GM18907 (cell line): ENCODE results near the gene IFNK.

Experiments
- ATAC-seq: cut with Tn5 transposase; IDR thresholded peaks from one replicate; pipeline ENCODE4 v1.9.1; 2021; ENCODE audit warnings: mild to moderate bottlenecking, moderate library complexity; ENCODE audit not compliant: unreplicated experiment

IFNK gene

DNA sequence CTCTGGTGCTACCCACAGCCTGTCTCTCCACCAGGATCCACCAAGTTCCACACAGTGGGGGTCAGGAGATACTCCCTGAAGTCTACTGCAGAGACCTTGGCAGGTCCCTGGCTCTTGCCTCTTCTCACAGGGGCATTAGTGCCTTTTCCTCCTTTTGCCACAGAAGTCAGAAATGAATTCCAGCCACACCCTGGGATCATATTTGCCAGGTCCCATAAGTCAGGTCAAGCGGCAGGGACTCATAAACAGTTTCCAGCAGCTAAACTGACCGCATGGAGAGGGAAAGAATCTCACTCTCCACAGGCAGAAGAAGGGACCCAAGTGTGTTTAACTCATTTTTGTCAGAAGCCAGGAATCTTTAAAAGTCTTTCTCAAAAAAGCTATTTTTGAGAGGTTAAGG lies 13.3 kb upstream of the IFNK start:
- no peak for ATAC-seq

DNA sequence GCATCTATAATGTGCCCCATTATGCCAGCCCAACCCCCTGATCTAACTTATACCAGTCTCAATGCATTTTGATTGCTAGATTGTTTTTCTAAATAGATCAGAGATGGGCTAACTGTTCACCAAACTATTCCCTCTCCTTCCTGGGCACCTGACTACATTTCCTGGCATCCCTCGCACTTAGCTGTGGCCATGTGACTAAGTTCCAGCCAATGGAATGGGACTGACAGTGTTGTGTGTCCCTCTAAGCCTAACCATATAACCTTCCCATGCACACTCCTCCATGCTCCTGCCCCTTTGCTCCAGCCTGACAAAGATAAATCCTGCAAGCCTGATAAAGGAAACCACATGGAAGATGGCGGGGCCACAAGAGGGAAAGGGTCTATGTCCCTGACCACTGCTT lies 12.3 kb upstream of the IFNK start:
- no peak for ATAC-seq

DNA sequence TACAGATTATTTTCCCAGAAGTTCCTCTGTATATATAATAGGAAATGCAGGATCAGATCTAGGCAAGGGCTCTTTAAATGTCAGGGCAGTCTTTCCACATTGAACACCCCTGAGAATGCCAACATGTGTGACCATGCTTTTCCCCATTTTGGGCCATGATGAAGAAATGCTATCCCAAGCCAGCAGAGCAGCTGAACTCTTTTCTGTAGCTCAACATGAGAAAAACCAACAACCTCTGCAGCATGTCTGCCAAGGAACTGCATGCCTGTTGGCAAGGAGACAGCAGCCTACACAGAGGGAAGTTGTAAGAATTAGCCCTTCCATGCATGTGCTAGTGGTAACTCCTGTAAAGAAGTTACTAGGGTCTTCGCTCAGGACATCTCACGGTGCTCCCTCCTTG lies 9.5 kb upstream of the IFNK start:
- no peak for ATAC-seq

DNA sequence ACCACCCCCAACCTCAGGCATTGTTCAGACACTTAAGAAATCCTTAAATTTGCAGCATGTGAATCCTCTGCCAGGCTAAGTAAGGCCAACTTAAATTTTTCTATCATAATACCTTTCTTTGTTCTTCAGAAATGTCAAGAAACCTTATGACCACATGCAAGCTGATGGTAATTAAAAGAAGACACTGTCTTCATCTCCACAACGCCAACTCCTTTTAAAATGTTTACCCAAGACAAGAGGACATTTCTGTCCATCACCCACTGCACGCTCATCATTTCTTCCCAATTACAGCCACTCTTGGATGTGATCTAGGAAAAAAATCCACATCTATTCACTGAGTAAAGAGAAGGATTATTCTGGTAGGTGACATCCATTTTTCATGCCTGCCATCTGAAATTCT lies 6.1 kb upstream of the IFNK start:
- no peak for ATAC-seq

DNA sequence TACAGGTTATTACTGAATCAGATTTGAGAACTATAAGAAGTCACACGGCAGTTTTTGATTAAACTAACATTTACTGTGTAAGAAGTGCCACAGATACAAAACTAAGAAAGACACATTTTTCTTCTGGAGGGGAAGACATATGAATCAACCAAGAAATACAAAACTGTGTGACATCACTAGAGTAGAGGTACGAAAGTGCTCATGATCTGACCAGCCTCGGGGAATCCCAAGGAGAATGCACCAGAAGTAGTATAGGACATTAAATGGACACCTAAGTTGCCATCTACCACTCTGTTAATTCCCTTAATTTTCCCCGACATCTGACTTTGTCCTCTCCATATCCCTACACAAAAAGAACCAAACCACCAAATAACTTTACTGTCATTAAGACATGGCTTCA lies 5.3 kb upstream of the IFNK start:
- ATAC-seq: no peak

DNA sequence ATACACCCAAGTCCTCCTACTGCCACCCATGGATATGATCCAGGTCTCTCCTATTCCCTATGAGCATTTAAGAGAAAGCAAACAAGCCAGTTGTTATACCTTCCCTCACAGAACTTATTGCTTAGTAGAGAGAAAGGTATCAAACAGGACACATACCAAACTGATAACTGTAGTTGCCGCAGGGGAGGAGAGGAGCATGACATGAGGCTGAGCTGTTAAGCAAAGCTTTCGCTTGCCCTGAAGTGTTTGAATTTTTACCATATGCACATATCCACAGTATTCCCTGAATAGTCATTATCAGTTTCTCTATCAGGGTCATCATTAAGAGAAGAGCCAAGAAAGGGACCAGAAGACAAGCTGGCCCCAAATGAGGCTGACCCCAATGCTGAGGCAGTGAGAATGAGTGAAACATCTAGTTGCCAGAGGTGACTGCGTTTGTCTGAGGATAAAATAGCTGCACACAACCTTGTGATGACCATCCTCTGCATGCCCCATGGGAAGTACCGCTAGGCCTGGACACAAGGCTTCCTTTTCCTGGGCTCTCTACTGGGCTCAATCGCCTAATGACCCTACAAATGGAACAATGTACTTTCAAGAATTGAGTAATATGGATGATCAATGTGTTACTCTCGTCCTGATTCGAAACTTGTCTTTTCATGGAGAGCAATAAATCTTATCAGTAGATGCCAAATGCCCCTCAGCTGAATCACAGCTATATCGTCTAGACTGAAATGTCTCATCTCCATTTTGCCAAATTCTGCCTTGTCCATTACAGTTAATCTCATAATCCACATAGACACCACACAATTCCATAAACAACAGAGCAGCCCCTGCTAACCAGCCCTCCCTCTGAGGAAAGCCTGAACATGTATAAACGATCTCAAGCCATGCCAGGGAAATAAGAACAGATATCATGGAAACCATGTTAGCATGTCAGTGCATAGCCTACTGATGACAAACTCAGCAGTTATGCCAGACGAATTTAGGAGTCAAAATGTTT lies 4.3 kb upstream of the IFNK start:
- ATAC-seq: no peak

DNA sequence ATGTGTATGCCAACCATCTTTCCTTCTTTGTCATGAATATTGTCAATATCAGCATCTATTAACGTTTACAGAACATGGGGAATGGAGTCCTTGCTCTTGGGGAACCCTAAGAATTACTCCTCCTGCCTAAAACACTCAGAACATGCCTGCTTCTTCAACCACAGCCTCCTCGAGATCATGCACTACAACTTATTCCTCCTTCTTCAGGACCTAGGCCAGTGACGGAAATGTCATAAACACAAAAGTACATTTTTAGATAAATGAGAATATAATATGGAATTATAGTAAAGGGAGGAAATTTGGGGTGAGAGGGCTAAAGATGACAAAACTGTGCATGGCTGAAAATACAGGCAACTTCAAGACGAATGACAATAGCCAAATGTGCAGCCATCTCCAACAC lies 3.1 kb upstream of the IFNK start:
- no peak for ATAC-seq

DNA sequence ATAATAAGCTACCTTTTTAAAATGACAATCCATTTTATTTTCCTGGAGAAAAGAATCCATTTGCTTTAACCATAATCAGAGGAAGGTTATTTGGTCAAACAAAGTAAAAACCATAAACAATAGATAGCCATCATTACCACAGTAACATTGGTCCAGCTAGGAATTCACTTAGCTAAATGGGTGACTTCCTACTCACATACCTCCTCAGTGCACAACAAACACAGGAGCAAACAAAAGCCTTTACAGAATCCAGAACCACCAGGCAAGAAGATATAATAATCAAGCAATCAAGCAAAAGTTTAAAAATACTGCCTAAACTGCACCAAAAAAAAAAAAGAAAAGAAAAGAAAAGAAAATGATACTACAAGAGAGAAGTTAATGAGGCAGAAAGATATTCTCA lies 949 bp upstream of the IFNK start:
- ATAC-seq: no peak

DNA sequence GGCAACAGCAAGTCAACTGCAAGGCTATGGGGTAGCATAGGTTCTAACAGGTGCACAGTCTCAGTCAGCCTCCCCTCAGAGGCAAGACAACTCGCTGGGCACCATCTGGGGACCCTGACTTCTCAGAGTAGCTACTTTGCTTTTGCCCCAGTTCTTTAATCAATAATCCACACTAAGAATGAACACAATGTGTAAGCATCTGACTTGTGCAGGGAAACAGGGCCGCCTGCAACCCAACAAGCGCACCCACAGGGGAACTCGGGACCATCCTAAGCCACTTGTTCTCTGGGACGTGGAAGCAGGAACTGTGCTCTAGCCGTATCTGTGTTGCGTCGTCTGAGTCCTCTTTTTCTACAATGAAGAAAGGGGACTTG lies 3.6 kb downstream of the IFNK start:
- ATAC-seq: no peak

DNA sequence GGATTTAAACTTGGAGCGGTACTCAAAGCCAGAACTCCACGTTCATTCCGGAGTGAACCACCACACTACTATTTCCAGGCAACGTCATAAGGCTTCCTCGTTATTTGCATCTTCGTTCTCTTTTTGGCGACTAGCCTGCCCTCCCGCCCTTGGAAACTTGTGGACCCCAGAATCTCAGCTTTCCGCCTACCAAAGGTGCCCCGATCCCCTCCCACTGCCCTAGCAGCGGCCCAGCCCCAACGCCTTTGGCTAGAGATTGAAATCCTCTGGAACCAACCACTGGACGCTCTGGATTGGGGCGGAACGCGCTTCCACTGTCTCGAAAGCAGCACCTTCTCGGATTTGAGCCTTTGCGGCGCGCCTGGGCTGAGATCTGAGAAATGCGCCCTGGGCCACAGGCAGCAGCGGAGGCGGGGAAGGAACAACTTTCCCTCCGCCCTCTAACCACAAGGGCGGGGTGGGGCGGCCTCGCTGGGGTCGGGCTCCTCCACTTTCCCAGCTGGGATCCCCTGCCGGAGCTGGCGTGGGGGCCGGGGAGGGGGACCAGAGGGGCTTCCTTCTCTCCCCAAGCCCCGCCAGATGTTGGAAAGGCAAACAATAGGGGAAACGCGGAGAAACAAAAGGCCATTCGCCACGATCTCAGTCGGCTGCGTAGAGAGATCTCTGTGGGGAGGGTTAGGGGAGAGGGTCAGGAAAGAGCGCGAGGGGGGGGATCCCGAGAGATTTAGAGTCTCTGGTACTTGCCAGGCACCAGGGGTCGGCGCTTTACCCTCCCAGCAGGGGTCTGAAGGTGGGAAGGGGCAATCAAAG lies 4.2 kb downstream of the IFNK start:
- ATAC-seq: peak; percentile 60

DNA sequence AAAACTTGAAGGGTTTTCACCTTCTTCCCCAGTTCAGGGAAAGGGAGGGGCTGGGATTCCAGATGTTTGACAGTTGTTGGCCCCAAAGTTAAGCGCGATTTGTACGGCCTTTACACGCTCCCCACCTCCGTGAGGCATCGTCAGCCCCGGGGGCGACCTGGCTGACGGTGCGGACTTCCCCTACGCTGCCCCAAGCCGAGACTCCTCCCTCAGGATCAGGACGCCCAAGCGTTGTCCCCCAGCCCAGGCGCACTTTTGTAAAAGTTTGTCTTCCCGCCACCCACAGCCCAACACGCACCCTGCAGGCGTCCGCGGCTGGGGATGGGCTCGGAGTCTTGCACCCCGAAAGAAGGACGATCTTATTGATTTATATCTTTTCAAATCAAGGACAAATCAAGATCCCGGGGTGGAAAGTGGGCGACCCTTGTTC lies 4.8 kb downstream of the IFNK start:
- ATAC-seq: peak; percentile 71

DNA sequence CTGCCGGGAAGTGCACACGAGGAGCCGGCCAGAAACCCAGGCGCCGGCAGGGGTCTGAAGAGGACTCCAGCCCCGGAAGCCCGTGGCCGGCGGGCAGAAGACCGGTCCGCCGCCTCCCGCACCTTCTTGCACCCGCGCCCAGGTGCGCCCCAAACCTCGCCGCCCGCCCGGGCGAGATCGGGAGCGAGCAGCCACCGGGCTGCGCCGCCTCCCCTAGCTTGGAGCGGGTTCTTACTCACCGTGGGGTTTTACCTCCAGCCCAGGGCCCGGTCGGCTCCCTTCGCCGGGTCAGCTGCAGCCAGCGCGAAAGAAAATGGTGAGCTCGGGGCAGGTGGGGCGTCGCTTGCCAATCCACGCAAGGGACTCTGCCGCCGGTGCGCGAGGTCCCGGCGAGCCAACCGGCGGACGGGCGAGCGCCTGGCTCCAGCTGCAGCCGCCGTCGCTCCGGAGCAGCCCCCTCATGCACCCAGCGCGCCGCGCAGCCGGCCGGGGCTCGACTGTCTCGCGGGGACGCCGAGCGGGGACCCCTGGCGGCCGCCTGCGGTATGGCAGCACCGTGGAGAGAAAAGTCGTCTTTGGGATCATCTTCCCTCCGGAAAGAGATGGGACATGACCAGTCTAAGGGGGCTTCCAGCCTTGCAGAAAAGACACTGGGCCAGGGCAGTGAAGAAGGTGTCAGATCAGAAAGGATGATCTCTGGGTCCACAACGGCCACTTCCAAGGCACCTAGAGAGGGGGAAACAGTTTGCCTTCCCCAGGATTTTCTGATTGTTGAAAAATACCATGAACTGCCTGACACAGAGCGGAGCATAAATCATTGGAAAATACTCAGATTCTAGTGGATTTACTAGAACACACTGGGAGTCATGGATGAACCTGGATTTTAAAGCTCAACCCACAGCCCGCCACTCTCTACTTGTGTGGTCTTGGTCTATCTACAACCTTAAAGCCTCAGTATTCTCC lies 5.5 kb downstream of the IFNK start, which contains the start of gene MOB3B:
TSS of gene MOB3B (minus strand) at position 499 of the 963 bp plus-strand sequence. CDS start 74,264 bp downstream, outside the sequence.
- peak; percentile 80 for ATAC-seq

DNA sequence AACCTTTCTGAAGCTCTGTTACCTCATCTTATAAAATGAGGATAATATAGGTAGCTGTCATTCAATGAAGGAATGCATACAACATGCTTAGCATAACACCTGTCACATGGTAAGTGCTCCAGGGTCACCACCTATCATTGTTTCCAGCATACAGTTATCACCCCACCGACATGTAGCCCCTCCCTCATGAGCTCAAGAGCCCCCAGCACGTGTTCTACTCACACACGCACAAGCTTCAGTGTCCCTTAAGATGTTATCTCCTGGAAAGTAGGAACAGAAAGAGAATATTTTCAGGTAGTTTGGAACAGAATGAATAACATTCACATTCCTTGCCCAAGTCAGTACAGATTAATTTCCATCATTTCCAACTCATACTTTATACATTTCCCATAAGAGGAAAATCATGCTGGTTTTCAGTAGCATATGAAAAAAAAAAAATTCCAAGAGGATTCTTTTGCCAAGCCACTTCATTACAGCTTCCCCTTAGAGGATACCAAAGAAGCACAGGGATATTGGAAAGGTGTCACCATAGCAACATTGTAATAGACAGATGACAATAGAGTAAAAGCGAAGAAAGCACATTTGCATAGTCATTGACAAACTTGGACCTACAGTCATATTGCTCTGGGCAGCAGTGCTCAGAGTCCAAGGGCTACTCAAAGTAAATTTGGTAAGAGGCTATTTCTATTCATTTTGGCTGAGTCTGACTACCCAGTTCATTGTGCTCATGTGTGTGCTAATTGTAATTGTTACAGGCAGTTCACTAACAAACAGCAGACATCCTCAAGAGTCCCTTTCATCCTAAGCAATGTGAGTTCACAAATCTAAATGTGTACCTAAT lies 7.0 kb downstream of the IFNK start:
- ATAC-seq: no peak

DNA sequence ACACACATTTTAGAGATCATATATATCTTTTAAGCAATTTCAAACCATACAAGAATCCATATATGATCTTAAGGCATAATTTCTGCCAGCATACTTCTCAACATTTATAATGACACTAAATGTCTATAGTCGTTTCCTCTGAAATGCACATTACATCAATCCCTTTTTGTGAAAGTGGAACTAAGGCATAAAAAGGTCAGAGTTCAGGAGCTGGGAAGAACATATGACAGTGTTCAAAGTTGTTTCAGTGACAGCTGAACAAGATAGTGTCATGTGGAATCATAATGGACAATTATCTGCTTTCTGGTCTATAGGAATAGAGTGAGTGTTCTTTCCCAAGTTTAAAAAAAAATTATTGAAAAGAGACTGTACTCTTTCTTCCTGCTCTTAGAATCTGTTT lies 8.0 kb downstream of the IFNK start:
- no peak for ATAC-seq

DNA sequence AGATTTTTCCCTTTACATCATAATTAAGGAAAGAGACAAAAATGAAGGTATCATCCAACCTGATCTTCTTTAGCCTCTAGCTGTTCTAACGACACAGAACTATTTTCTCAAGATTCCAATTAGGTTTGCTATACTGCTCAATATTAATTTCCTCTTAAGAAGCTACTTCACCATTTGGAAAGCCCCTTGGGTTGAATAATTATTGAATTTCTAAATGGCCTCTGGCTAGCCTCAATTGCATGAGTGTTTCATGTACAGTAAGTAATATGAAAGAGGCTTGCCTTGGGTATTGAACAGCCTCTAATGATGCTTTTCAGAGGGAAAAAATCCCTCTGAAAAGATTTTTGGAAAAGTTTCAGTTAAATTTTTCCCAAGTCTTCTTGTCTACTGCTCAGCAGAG lies 9.2 kb downstream of the IFNK start:
- ATAC-seq: no peak

DNA sequence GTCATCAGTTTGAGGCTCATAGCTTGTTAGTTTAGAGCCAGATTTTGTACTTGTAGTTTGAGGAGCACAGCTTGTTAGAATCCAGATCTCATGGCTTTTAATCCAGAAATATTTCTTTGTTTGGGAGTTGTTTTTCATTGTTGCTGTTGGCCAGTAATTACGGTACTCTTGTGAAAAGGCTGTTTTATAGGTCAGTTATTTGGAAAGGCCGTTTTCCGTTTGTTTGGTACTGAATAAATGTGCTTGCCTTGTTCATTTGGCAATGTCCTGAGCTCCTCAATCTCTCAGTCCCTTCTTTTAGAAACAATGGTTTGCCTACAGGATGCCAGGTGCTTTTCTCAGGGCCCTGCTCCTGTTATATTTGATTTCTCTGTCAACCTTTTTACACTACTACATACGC lies 10.0 kb downstream of the IFNK start:
- no peak for ATAC-seq

DNA sequence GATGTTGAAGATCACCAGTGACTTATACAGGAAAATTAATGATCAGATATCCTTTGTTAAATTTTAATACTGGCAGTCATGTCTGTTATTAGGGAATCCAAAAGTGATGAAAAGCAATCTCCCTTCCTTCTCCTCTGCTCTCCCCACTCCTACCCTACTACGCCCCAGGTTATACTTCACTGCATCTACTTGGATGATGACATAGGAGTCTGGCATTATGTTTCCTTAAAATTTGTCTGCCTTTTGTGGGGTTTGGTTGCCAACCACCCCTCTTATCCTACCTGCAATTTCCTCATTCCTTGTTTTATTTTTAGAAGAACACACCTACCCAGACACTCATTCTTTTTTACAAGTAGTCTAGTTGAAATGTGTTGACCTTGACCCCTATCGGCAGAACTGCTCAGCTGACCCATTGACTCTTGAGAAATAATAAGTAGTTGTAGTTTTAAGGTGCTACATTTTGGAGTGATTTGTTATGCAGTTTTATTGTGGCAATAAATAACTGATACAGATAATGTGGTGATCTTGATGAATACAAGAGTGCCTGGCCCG lies 10.6 kb downstream of the IFNK start:
- no peak for ATAC-seq

DNA sequence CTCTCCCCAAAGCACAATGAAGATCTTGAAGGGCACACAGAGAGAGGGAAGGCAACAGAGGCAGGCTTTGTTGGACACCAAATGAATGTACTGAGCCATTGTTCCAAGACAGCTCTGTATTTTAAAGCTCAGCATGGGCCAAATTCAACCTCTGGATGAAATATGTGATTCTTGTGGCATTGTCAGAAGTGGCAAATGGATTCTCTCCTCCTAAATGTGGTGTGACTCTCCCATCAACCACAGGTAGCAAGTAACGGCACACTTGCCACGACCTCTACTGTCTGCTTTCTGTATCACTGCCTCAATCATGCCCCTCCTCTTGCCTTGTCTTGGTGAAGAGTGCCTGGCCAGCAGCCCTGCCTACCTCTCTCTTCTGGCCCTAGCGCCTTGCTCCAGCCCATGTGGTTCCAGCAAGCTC lies 11.6 kb downstream of the IFNK start:
- ATAC-seq: peak; percentile 49

DNA sequence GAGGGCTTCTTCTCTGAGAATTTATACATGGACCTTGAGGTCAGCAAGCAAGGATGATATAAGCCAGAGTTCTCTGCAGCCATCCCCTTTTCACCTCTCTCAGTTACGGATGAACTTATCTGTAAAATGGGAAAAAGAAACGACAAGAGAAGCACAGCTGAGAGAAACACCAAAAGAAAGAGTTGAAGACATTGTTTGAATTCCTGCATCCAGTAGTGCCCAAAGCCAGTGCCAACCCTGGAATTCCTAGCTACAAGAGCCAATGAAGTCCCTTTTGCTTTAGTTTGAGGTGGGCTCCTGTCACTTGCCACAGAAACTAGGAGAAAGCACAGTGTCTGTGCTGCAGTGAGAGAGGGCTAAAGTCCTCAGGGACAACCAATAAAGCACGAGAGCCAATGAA lies 12.1 kb downstream of the IFNK start:
- no peak for ATAC-seq
